Measurements from ENCODE around the gene CDH12.

- TF ChIP-seq MYC (IDR thresholded peaks at IDR 0.05; ENCODE audit: borderline replicate concordance, low read length) (no peak), POLR2A (IDR thresholded peaks at IDR 0.05; ENCODE audit: low read length) (no peak), CTCF (IDR thresholded peaks at IDR 0.05) (no peak), ZFP36 (IDR thresholded peaks at IDR 0.05; ENCODE audit: borderline replicate concordance, partially characterized antibody) (no peak), RAD21 (conservative IDR thresholded peaks at IDR 0.05 in 1 of 2, IDR thresholded peaks at IDR 0.05 in 1 of 2) (no peak), EP300 (IDR thresholded peaks at IDR 0.05) (no peak), CBX2 (IDR thresholded peaks at IDR 0.05; ENCODE audit: borderline replicate concordance, low read depth) (no peak), CEBPB (IDR thresholded peaks at IDR 0.05) (no peak), MAZ (IDR thresholded peaks at IDR 0.05; ENCODE audit: borderline replicate concordance, low read depth, low read length) (no peak), SMC3 (IDR thresholded peaks at IDR 0.05) (no peak), ELK1 (IDR thresholded peaks at IDR 0.05; ENCODE audit: low read depth, low read length) (no peak)
Observed at GRCh38 chr5:21776466-21776865, 1076.7 kb downstream of the CDH12 start.
